ENCODE measurements around the gene NFATC3.
A peak's percentile ranks its signal among the peaks of the same experiment; 100 is the strongest.

The NFATC3 gene

GRCh38 chr16:68085259-68086071 is at the start of gene NFATC3:
TSS of gene NFATC3 (plus strand) at chr16:68085370. CDS start at chr16:68085682, 312 bp downstream.
- DNase-seq, result peak; percentile 99

- DNase-seq, result no peak
These were observed 47.2 kb upstream of the NFATC3 start for GRCh38 chr16:68037841-68038597.

GRCh38 chr16:68040506-68041288 is 44.5 kb upstream of the NFATC3 start:
- peak; percentile 90 for DNase-seq

- no peak for DNase-seq
These were observed 43.4 kb upstream of the NFATC3 start for GRCh38 chr16:68041783-68042182.

DNA sequence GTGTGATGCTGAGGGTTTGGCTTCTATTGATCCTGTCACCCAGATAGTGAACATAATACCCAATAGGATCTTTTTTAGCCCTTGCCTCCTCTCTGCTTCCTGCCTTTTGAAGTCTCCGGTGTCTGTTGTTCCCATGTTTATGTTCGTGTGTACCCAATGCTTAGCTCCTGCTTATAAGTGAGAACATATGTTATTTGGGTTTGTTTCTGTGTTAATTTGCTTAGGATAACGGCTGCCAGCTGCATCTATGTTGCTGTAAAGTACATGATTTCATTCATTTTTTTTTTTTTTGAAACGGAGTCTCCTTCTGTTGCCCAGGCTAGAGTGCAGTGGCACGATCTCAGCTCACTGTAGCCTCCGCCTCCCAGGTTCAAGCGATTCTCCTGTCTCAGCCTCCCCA is 39.1 kb upstream of the NFATC3 start:
- no peak for DNase-seq

- DNase-seq, result no peak
These were observed 37.2 kb upstream of the NFATC3 start for GRCh38 chr16:68047987-68048386.

GRCh38 chr16:68049449-68049848 is 35.7 kb upstream of the NFATC3 start:
- DNase-seq, result no peak

DNA sequence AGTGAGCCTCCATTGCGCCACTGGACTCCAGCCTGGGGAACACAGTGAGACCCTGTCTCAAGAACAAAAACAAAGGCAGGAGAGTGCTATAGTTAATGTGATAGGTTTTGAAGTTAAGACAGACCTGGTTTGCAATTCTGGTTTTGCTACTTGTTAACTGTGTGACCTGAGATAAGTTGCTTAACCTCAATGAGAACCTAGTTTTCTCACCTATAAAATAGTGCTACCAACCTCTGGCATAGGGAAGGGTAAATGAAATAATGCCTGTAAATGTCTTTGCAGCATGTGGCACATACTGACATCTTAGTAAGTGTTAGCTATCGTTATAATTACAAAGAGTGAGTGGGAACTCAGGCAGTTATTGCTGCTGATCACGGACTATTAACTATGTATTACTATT is 29.8 kb upstream of the NFATC3 start:
- DNase-seq, result no peak

GRCh38 chr16:68059804-68060203 is 25.4 kb upstream of the NFATC3 start:
- no peak for DNase-seq

DNA sequence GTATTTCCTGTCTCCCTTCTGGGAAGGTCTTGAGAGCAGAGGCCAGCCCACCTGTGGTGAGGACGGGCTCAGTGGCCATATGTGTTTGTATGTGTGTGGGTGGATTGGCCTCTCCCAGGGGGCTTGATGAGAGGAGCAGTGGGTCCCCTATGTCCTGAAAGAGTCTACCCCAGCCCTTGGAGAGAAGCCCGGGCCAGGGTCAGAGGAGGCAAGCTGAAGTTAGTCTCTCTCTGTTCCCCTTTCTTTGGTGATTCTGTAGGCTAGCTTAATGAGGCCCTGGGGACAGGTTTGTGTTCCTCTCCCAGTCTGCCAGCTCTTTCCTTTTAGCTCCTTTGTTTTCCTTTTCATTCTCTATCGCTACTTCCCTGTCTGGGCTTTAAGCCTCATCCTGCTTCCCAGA is 23.8 kb upstream of the NFATC3 start:
- DNase-seq, result no peak

- no peak for DNase-seq
These were observed 22.2 kb upstream of the NFATC3 start for GRCh38 chr16:68062910-68063393.

- DNase-seq, result peak; percentile 77
These were observed 20.3 kb upstream of the NFATC3 start for GRCh38 chr16:68064791-68065365.

DNA sequence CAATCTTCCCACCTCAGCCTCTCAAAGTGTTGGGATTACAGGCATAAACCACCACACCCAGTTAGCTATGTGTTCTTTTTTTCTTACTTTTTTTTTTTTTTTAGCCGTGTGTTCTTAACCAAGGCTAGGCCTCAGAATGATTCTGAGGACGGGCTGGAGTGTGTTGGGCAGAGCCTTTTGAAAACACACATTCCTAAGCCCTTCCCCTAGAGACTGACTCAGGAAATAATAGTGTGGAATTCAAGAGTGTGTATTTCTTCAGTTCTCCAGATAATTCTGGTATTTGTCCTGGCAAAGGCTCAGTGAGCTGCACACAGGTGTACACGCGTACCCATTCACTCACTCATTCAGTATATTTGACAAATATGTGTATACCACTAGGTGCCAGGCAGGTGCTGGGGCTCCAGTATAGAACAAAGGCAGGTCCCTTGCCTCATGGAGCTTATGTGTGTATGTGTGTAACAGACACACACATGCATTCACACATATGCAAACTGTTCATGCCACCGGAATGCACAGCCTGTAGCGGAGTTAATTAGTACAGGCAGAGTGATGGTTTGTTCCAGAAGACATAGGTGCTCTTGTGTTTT is 19.4 kb upstream of the NFATC3 start:
- no peak for DNase-seq

- no peak for DNase-seq
These were observed 18.4 kb upstream of the NFATC3 start for GRCh38 chr16:68066763-68067162.

DNA sequence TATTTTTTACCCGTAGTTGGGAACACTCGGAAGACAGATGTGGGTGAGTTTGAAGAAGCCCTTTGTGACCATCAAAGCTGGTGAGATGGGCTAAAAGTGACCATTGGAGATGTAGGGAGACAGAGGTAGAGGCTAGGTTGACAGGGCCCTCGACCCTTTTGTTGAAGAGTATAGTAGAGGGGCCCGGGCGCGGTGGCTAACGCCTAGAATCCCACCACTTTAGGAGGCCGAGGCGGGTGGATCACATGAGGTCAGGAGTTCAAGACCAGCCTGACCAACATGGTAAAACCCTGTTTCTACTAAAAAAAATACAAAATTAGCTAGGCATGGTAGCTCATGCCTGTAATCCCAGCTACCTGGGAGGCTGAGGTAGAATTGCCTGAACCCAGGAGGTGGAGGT is 16.2 kb upstream of the NFATC3 start:
- no peak for DNase-seq

DNA sequence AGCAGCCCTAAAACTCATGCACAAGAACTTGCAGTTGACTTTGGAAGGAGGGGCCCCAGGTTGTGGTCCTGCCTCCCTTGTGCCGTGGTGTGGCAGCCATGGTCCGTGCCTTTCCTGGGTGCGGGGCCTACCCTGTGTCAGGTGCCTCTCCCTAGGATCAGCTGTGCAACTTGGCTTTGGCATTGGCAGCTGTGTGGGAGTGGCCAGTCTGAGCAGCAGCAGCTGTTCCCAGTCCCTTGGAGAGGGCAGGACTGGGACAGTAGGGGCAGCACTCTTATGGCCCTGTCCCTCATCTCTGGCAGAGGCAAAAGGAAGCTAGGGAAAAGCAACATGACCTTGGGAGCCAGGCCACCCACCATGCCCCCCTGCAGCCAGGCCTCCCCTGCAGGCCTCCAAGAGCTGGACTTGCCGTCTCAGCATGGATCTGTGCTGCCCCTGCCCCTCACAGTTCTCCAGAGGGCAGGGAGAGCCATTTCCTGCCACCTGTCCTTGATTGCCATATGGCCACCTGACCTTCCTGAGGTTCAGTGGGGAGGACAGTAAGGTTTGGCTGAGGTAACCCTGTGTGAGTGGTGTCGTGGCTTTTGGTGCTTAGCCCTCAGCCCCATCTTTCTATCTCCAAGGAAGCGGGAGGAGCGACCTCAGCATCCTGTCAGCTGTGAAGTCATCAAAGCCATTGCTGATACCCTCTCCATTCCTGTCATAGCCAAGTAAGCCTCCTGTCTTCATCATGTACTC is 15.5 kb upstream of the NFATC3 start:
- DNase-seq, result no peak

DNA sequence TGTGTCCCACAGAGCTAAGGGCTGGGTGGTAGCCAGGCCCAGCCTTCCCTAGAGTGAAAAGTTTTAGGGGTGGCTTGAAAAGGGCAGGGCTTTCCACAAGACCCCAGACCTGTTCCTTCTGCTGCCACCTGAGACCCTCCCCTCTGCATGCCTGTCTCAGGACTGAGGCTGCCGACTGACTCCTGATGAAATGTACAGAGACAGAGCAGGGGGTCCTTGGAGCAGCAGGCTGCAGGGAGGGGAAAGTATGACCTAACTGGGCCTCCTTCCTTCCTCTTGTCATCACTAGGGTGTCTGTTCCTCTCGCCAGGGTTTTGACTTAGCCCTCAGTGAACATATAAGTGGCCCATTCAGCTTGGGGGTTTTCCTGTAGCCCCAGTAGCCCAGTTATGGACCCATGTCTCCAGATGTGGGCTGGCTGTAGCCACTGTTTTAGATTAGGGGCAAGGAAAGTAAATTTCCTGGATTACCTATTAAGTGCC is 14.9 kb upstream of the NFATC3 start:
- no peak for DNase-seq

DNA sequence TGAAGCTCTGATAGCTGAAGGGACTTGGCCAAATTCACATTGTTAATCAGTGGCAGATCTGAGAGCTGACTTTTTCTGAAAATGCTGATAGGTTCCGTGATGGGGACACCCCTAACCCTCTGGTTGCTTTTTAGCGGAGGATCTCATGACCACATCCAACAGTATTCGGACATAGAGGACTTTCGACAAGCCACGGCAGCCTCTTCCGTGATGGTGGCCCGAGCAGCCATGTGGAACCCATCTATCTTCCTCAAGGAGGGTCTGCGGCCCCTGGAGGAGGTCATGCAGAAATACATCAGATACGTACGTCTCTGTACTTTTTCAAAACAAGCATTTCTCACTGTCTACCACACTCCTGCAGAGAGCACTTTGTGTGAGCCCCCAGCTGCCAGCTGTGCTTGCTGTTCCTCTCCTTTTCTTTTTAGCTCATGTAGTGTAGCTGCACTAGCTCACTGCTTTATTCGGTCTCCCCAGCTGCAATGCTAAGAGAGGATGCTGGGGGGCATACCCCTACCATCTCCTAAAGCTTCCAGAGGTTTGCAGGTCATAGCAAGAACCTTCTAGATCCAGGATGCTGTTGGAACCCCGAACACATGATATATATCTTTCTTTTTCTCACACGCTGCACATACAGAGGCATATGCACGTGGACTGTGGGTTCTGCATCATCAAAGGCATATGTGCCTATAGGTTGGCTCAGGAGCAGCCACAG is 14.2 kb upstream of the NFATC3 start:
- no peak for DNase-seq

DNA sequence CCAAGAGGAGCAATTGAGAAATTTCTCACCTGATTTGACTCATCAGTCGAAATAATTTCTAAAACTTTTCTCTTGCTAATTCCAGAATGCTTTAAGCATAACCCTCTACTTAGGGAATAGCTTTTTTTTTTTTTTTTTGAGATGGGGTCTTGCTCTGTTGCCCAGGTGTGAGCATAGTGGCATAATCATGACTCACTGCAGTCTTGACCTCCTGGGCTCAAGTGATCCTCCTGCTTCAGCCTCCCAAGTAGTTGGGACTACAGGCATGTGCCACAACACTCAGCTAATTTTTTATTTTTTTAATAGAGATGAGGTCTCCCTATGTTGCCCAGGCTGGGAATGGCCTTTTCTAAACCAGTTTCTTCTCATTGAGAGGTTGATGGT is 13.7 kb upstream of the NFATC3 start:
- DNase-seq, result no peak

DNA sequence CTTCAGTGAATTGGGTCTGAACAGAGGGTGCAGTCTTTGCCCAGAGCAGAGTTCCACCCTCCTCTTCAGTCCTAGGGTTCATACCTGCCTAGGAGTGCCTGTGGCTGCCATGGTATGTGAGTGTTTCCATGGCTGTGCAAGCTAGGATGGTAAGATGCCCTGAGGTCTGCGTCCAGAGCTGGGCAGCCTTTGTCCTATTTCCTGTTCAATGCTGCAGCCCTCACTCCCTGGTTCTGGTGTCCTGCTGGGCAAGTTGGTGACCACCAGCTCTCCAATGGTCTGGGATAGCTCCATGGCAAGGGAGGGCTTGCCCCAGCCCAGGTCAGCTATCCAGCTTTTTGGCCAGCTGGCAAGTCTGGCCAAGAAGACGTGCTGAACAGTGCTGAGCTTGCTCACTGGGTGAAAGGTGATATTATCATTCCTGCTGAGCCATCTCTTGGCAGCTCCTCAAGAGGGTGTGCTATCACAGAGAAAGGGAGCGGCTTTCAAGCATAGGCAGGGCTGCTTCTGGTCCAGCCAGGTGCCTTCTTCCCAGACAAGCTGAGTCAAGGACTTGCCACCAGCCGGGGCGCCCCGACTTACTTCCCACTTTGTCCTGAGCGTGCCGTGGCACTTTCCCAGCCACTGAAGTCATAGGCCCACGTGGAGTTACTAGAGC is 13.0 kb upstream of the NFATC3 start:
- DNase-seq, result no peak
